Calu3 (cell line): ENCODE data around the gene ALOX5. TPM values are rescaled to one million over a fixed set of nuclear protein-coding genes. Genes with fewer than 3 reads are reported as not detected.

Source experiments
- BruUV-seq: library from RNA; stranded (reverse); fragments of 400-500 nt; replicated peaks from 2 replicates; lab custom pipeline; 2021; lab: Mats Ljungman, UMichigan
- CTCF ChIA-PET: fragments of 300-600 bp; sonication (Branson Sonifier 250); formaldehyde crosslinking; loops from one replicate; lab custom pipeline; 2022; ENCODE audit warnings: antibody characterized with exemption; lab: Charles Lee
- DNase-seq: peaks from one replicate; pipeline ENCODE4 v3.0.0; 2022
- H3K27ac Mint-ChIP-seq: one replicate; pipeline ENCODE4 v1.8.0; 2022; ENCODE audit warnings: mixed read lengths; ENCODE audit not compliant: unreplicated experiment
- H3K27me3 Mint-ChIP-seq: one replicate; pipeline ENCODE4 v1.8.0; 2022; ENCODE audit warnings: mixed read lengths; ENCODE audit not compliant: unreplicated experiment
- H3K36me3 Mint-ChIP-seq: one replicate; pipeline ENCODE4 v1.8.0; 2022; ENCODE audit warnings: mild to moderate bottlenecking, moderate library complexity, mixed read lengths; ENCODE audit not compliant: insufficient read depth, unreplicated experiment
- H3K4me1 Mint-ChIP-seq: one replicate; pipeline ENCODE4 v1.8.0; 2022; ENCODE audit warnings: mild to moderate bottlenecking, low read depth, mixed read lengths; ENCODE audit not compliant: unreplicated experiment
- H3K4me3 Mint-ChIP-seq: one replicate; pipeline ENCODE4 v1.8.0; 2022; ENCODE audit warnings: mild to moderate bottlenecking, low read depth, moderate library complexity, mixed read lengths; ENCODE audit not compliant: unreplicated experiment
- H3K9me3 Mint-ChIP-seq: one replicate; pipeline ENCODE4 v1.8.0; 2022; ENCODE audit warnings: low read depth, mixed read lengths; ENCODE audit not compliant: unreplicated experiment
- intact Hi-C: fragments of 100-400 bp; cut with micrococcal nuclease; formaldehyde crosslinking; loops from one replicate; pipeline ENCODE4 v1.10.0; 2022; ENCODE audit not compliant: unreplicated experiment
- total RNA-seq: library from RNA; stranded (reverse); gene quantifications from 2 replicates; pipeline ENCODE4 v1.2.3, GENCODE V29; 2022
- TF ChIP-seq, protein P1 (sequence below): fragments of 200-600 bp; IDR thresholded peaks from one replicate; pipeline ENCODE4 v1.8.0; 2022; ENCODE audit warnings: antibody characterized with exemption; ENCODE audit not compliant: unreplicated experiment

ALOX5 gene
- total RNA-seq, 1 experiment from 2014 or later: 44.9 TPM

DNA sequence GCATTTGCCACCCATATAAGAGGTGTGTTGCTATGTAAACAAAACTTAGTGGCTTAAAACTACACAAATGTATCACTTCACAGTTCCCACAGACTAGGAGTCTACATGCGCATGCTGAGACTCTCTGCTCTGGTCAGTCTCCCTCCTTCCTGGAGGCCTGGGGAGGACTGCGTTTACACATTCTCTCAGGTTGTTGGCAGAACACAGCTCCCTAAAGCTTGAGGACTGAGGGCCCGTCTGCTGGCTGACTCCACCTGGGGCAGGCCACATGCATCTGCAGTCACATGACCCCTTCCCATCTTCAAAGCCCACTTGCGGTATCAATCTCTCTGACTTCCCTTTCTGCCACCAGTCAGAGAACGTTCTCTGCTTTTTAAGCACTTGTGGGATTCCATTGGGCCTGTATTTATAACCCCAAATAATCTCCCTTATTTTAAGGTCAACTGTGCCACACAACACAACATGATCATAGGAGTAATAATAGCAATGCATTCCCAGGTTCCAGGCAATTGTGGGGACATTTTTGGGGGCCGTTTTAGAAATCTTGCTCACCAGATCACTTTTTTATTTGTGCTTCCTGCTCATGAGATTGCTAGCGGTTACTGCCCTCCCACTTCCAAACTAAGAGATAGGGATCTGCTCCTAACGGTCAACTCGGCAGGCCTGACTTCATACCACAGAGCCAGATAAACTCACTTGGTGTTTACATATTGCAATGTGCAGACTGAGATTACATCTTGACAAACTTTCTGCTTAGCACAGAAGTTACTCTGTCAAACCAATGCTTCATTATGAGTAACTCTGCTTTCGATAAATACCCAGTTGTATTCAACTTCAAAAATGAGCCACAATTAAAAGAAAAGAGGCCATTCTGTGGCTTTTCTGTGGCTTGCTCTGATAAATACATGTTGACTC lies 96.3 kb downstream of the ALOX5 start:
- Mint-ChIP-seq H3K27me3 (no peaks in the 10 kb centered on the region), H3K9me3 (no peaks in the 10 kb centered on the region), H3K36me3 (no peaks in the 10 kb centered on the region), H3K27ac (no peak overlapping the region), H3K4me1 (no peaks in the 10 kb centered on the region), H3K4me3 (no peak overlapping the region)
- intact Hi-C loops: no loop called here
- CTCF ChIA-PET: no interaction called here
- TF ChIP-seq, protein P1, sequence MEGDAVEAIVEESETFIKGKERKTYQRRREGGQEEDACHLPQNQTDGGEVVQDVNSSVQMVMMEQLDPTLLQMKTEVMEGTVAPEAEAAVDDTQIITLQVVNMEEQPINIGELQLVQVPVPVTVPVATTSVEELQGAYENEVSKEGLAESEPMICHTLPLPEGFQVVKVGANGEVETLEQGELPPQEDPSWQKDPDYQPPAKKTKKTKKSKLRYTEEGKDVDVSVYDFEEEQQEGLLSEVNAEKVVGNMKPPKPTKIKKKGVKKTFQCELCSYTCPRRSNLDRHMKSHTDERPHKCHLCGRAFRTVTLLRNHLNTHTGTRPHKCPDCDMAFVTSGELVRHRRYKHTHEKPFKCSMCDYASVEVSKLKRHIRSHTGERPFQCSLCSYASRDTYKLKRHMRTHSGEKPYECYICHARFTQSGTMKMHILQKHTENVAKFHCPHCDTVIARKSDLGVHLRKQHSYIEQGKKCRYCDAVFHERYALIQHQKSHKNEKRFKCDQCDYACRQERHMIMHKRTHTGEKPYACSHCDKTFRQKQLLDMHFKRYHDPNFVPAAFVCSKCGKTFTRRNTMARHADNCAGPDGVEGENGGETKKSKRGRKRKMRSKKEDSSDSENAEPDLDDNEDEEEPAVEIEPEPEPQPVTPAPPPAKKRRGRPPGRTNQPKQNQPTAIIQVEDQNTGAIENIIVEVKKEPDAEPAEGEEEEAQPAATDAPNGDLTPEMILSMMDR: no peak
- no peak for DNase-seq
- BruUV-seq: no TSS peak

DNA sequence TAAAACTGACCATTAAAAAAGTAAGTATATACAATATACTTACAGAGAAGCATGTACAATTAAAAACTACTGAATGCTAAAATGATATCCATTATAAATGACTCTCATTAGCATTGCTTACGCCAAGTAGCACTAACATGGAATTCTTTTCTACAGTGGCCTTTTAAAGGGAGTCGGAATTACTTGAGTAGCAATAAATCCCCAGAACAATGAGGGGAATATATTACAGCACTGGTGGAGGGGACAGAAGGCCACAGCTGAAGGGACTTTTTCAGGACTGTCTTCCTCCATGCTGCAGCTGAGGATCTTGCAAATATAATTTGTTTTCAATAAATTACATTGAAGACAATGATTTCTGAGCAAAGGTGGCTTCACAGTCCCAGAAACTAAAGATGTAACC lies 97.0 kb downstream of the ALOX5 start:
- BruUV-seq: no TSS peak
- CTCF ChIA-PET: no interaction called here
- H3K4me1 Mint-ChIP-seq: no peaks in the 10 kb centered on the region
- no peaks in the 10 kb centered on the region for H3K9me3 Mint-ChIP-seq
- DNase-seq: no peak
- no peak overlapping the region for H3K27ac Mint-ChIP-seq
- H3K27me3 Mint-ChIP-seq: no peaks in the 10 kb centered on the region
- TF ChIP-seq, protein P1: no peak
- no peaks in the 10 kb centered on the region for H3K36me3 Mint-ChIP-seq
- no peak overlapping the region for H3K4me3 Mint-ChIP-seq
- intact Hi-C loops: no loop called here

DNA sequence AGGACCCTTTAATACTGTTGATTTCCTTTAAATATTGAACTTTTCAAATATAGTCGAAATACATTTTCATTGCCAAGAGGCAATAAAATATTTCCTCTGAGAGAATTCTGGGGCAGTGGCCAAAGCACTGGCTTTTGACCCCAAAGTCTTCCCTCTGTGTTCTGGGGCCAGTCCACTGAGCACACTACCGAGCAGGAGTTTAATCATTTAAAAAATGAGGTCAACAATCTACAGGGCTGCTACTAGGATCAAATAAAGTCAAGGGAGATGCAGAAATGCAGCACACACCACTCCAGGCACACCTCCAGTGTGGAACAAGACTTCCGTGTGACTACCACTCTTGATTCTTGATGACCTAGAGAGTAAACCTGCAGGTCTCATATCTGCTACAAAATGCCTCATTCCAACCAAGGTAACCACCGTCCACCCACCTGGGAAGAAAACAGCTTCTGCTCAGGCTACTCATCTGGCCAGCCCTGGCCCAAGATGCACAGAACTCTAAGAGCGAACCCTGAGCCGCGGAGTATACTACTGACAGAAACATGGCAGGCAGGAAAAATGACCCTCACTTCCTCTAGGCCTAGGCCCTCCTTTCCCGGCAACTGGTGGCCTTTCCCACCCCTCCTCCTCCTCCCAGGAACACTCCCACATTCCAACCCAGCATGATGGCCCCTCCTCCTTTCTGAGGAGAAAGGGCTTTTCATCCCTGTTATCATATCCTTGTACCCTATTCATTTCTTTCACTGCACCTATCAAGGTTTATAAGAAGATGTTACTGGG lies 97.7 kb downstream of the ALOX5 start:
- no peaks in the 10 kb centered on the region for H3K27me3 Mint-ChIP-seq
- intact Hi-C loops: no loop called here
- no TSS peak for BruUV-seq
- no peak overlapping the region for H3K27ac Mint-ChIP-seq
- no peaks in the 10 kb centered on the region for H3K9me3 Mint-ChIP-seq
- CTCF ChIA-PET: no interaction called here
- TF ChIP-seq, protein P1: no peak
- DNase-seq: no peak
- no peak overlapping the region for H3K4me3 Mint-ChIP-seq
- no peaks in the 10 kb centered on the region for H3K4me1 Mint-ChIP-seq
- no peaks in the 10 kb centered on the region for H3K36me3 Mint-ChIP-seq

DNA sequence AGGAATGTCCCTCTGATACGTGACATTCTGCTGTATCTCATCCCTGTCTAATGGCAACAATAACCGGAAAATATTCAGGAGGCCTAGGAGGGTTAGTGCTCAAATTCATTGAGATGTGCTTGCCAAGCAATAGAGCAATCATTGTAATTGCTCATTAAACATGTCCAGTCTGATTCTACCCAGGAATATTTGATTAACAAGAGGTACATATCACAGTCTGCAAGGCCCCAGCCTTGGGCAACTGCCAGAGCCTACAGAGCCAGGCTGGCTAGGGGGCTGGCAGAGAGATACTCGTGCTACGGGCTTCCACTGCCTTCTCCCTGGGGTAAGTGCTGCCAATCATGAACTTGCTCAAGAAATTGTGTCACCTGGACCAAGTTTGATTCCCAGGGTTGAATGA lies 99.1 kb downstream of the ALOX5 start:
- H3K27me3 Mint-ChIP-seq: no peaks in the 10 kb centered on the region
- no peaks in the 10 kb centered on the region for H3K4me1 Mint-ChIP-seq
- no peak overlapping the region for H3K4me3 Mint-ChIP-seq
- intact Hi-C loops: no loop called here
- no peak for DNase-seq
- no peaks in the 10 kb centered on the region for H3K36me3 Mint-ChIP-seq
- BruUV-seq: no TSS peak
- H3K9me3 Mint-ChIP-seq: no peaks in the 10 kb centered on the region
- CTCF ChIA-PET: no interaction called here
- H3K27ac Mint-ChIP-seq: no peak overlapping the region
- TF ChIP-seq, protein P1: no peak
